Measurements from ENCODE around the gene MAP2K5.

MAP2K5 gene

GRCh38 chr15:67826717-67827561 lies 284.4 kb downstream of the MAP2K5 start:
- in situ Hi-C loops (cut with MboI; ENCODE audit: low pct_unique_long_range_greater_than_20kb, low sequenced_read_pairs, unreplicated experiment), result no loop called here
- TF ChIP-seq CTCF (IDR thresholded peaks at IDR 0.05; ENCODE audit: extremely low read depth, insufficient read depth, missing control alignments), result no peak
- peak; percentile 50 for DNase-seq (ENCODE audit: low spot score)

GRCh38 chr15:67827562-67828277 lies 285.2 kb downstream of the MAP2K5 start:
- TF ChIP-seq CTCF (IDR thresholded peaks at IDR 0.05; ENCODE audit: extremely low read depth, insufficient read depth, missing control alignments), result no peak
- in situ Hi-C loops (cut with MboI; ENCODE audit: low pct_unique_long_range_greater_than_20kb, low sequenced_read_pairs, unreplicated experiment), result no loop called here
- DNase-seq (ENCODE audit: low spot score), result no peak

GRCh38 chr15:67828278-67828968 lies 285.9 kb downstream of the MAP2K5 start:
- in situ Hi-C loops (cut with MboI; ENCODE audit: low pct_unique_long_range_greater_than_20kb, low sequenced_read_pairs, unreplicated experiment), result no loop called here
- TF ChIP-seq CTCF (IDR thresholded peaks at IDR 0.05; ENCODE audit: extremely low read depth, insufficient read depth, missing control alignments), result no peak
- DNase-seq (ENCODE audit: low spot score), result no peak

- no peak for DNase-seq (ENCODE audit: low spot score)
- in situ Hi-C loops (cut with MboI; ENCODE audit: low pct_unique_long_range_greater_than_20kb, low sequenced_read_pairs, unreplicated experiment), result no loop called here
- TF ChIP-seq CTCF (IDR thresholded peaks at IDR 0.05; ENCODE audit: extremely low read depth, insufficient read depth, missing control alignments), result no peak
Measured at GRCh38 chr15:67828969-67829646, 286.6 kb downstream of the MAP2K5 start.

GRCh38 chr15:67829647-67830504 lies 287.4 kb downstream of the MAP2K5 start:
- no peak for TF ChIP-seq CTCF (IDR thresholded peaks at IDR 0.05; ENCODE audit: extremely low read depth, insufficient read depth, missing control alignments)
- in situ Hi-C loops (cut with MboI; ENCODE audit: low pct_unique_long_range_greater_than_20kb, low sequenced_read_pairs, unreplicated experiment), result loop anchor here (10.0 kb wide), 2 partner anchors 365 to 885 kb away; no protein-coding TSS in a partner anchor
- DNase-seq (ENCODE audit: low spot score), result no peak

Measured in GM13977 (cell line).